Transverse colon (tissue), 4 donors: ENCODE results near the gene SPEN. TPM values are rescaled to one million over a fixed set of nuclear protein-coding genes. Genes with fewer than 3 reads are reported as not detected.

Source experiments
- DNase-seq: peaks from one replicate; pipeline ENCODE4 v3.0.0-alpha.2; 2019
- H3K27ac ChIP-seq, 4 donors: fragments of 200-600 bp; sonication (generic); 2 replicates each; pipeline ENCODE4 v1.5.1; 2016 to 2018; ENCODE audit warnings: inconsistent platforms in 4 of 4
- H3K27me3 ChIP-seq: fragments of 200-600 bp; sonication (generic); 2 replicates; pipeline ENCODE4 v1.5.1; 2017; ENCODE audit warnings: inconsistent platforms
- H3K36me3 ChIP-seq, 4 donors: fragments of 200-600 bp; sonication (generic); 2 replicates each; pipeline ENCODE4 v1.5.1; 2017 to 2019; ENCODE audit warnings: inconsistent platforms in 4 of 4
- H3K4me1 ChIP-seq, 4 donors: fragments of 200-600 bp; sonication (generic); 2 replicates each; pipeline ENCODE4 v1.5.1; 2017 to 2020; ENCODE audit warnings: inconsistent platforms in 4 of 4
- H3K4me3 ChIP-seq, 4 donors: fragments of 200-600 bp; sonication (generic); 1 replicate in 1 of 4; 2 replicates in 3 of 4; pipeline versions ENCODE4 v1.5.1 to v1.6.1; 2017 to 2019; ENCODE audit warnings: inconsistent platforms in 4 of 4
- H3K9me3 ChIP-seq, 2 donors: fragments of 200-600 bp; sonication (generic); 2 replicates each; pipeline ENCODE4 v1.5.1; 2017 to 2019; ENCODE audit warnings: inconsistent platforms in 2 of 2
- CTCF ChIP-seq, 5 experiments: fragments of 200-600 bp in 3 of 5; fragments of 450-650 bp in 2 of 5; sonication (generic) in 3 of 5; IDR thresholded peaks; 1 replicate in 2 of 5; 2 replicates in 3 of 5; pipeline ENCODE4 v1.5.1; 2016 to 2017; ENCODE audit warnings: antibody characterized with exemption in 5 of 5, inconsistent platforms in 3 of 5, mild to moderate bottlenecking in 2 of 5, moderate library complexity in 1 of 5
- EP300 ChIP-seq: sonication (generic); formaldehyde crosslinking; IDR thresholded peaks from one replicate; pipeline ENCODE4 v1.6.1; 2017; ENCODE audit warnings: antibody characterized with exemption, low read depth
- POLR2A ChIP-seq: fragments of 450-650 bp; IDR thresholded peaks from one replicate; pipeline ENCODE4 v1.6.1; 2016; ENCODE audit warnings: antibody characterized with exemption, mild to moderate bottlenecking, moderate library complexity
- POLR2AphosphoS5 ChIP-seq, 3 donors: sonication (generic); formaldehyde crosslinking; IDR thresholded peaks; one replicate each; pipeline ENCODE4 v1.6.1; 2016; ENCODE audit warnings: antibody characterized with exemption in 3 of 3
- WGBS, 2 donors: methylation state at CpG; one replicate each; pipeline ENCODE4 v1.1.5; 2018; ENCODE audit warnings: low coverage in 1 of 2; 5-methylcytosine and 5-hydroxymethylcytosine counted together
- in situ Hi-C, 4 donors: fragments of 200-750 bp; cut with MboI; loops; one replicate each; pipeline versions ENCODE4 v1.15.0 to v1.15.1; 2017; ENCODE audit warnings: low sequenced_read_pairs in 3 of 4, low pct_ligation_motif_present in 1 of 4, low pct_unique_long_range_greater_than_20kb in 1 of 4
- intact Hi-C: fragments of 100-400 bp; cut with DNase I; formaldehyde crosslinking; loops from one replicate; pipeline ENCODE4 v1.15.1; 2023; ENCODE audit warnings: low total_unique reads
- total RNA-seq, 4 donors: library from RNA; depleted of rRNA; stranded (reverse); fragments of >200 nt; gene quantifications; one replicate each; pipeline ENCODE4 v1.1.0, GENCODE V29; 2016

Gene SPEN
- total RNA-seq, 4 donors from 2014 or later, result 28.4 to 81.9 (median 42.6) TPM

- in situ Hi-C loops, result no loop called here
- 99 to 100% methylated on average over 1 to 2 of the region's 2 CpGs for WGBS, 2 donors
These were observed 108.0 kb downstream of the SPEN start for GRCh38 chr1:15955552-15955951.

GRCh38 chr1:15956150-15956549 lies 108.6 kb downstream of the SPEN start:
- intact Hi-C loops, result no loop called here
- Histone ChIP-seq H3K27ac (peak overlapping the region in 3 of 4 donors; percentile 4 to 36 (median 30)), H3K27me3 (no peaks in the 10 kb centered on the region), H3K4me3 (no peak overlapping the region), H3K4me1 (peaks cover 7 to 38% (median 17%) of the 10 kb centered on the region in 4 donors), H3K9me3 (no peaks in the 10 kb centered on the region), H3K36me3 (no peaks in the 10 kb centered on the region)
- no peak for TF ChIP-seq CTCF (IDR thresholded peaks at IDR 0.05)
- TF ChIP-seq EP300, result no peak
- no peak for TF ChIP-seq POLR2AphosphoS5 (IDR thresholded peaks at IDR 0.05)
- TF ChIP-seq POLR2A, result no peak
- in situ Hi-C loops, result no loop called here
- no peak for DNase-seq

More at GRCh38 chr1:15955552-15955951, 108.0 kb downstream of the SPEN start:
- TF ChIP-seq POLR2AphosphoS5 (IDR thresholded peaks at IDR 0.05), result no peak
- TF ChIP-seq EP300, result no peak
- no peak for TF ChIP-seq CTCF (IDR thresholded peaks at IDR 0.05)
- TF ChIP-seq POLR2A, result no peak
- H3K36me3 ChIP-seq, result no peaks in the 10 kb centered on the region
- H3K4me1 ChIP-seq, result peaks cover 13 to 44% (median 23%) of the 10 kb centered on the region in 4 donors
- no peak for DNase-seq
- no peaks in the 10 kb centered on the region for H3K27me3 ChIP-seq
- intact Hi-C loops, result no loop called here
- no peaks in the 10 kb centered on the region for H3K9me3 ChIP-seq
- no peak overlapping the region for H3K4me3 ChIP-seq
- peak overlapping the region in 3 of 4 donors; percentile 4 to 36 (median 30) for H3K27ac ChIP-seq

- TF ChIP-seq POLR2A, result no peak
- intact Hi-C loops (no loop called here), in situ Hi-C loops (no loop called here)
- H3K4me3 ChIP-seq, result no peak overlapping the region
- H3K27ac ChIP-seq, result no peak overlapping the region
- no peaks in the 10 kb centered on the region for H3K36me3 ChIP-seq
- no peaks in the 10 kb centered on the region for H3K9me3 ChIP-seq
- peaks cover 0 to 27% (median 7%) of the 10 kb centered on the region in 4 donors for H3K4me1 ChIP-seq
- 88 to 90% methylated on average over 14 to 15 of the region's 15 CpGs for WGBS, 2 donors
- DNase-seq, result no peak
- H3K27me3 ChIP-seq, result no peaks in the 10 kb centered on the region
These were observed 110.0 kb downstream of the SPEN start for GRCh38 chr1:15957221-15958095.

- peaks cover 0 to 29% (median 9%) of the 10 kb centered on the region in 4 donors for H3K4me1 ChIP-seq
- no peak for DNase-seq
- H3K36me3 ChIP-seq, result no peaks in the 10 kb centered on the region
- intact Hi-C loops, result no loop called here
- H3K4me3 ChIP-seq, result no peak overlapping the region
- H3K27ac ChIP-seq, result no peak overlapping the region
- WGBS, 2 donors, result 68 to 69% methylated on average over 5 of the region's 5 CpGs
- no peaks in the 10 kb centered on the region for H3K27me3 ChIP-seq
- H3K9me3 ChIP-seq, result no peaks in the 10 kb centered on the region
- in situ Hi-C loops, result no loop called here
- TF ChIP-seq CTCF (IDR thresholded peaks at IDR 0.05), result no peak
- no peak for TF ChIP-seq POLR2AphosphoS5 (IDR thresholded peaks at IDR 0.05)
- no peak for TF ChIP-seq POLR2A
- TF ChIP-seq EP300, result no peak
These were observed 110.6 kb downstream of the SPEN start for GRCh38 chr1:15958111-15958510.
